Liver (tissue), 9 donors: ENCODE results near the gene ATF6B. TPM values are rescaled to one million over a fixed set of nuclear protein-coding genes. Genes with fewer than 3 reads are reported as not detected.

ENCODE experiments used
- DNase-seq: peaks from one replicate; pipeline ENCODE4 v3.0.0-alpha.2; 2017; ENCODE audit warnings: low spot score
- H3K27ac ChIP-seq, 2 donors: one replicate each; pipeline ENCODE4 v1.7.0; 2013; ENCODE audit warnings: inconsistent platforms in 2 of 2, low read length in 2 of 2, control low read depth in 1 of 2, low read depth in 1 of 2, mild to moderate bottlenecking in 1 of 2
- H3K27me3 ChIP-seq, 4 donors: one replicate each; pipeline versions ENCODE4 v1.6.1 to v1.7.0; 2013; ENCODE audit warnings: low read length in 3 of 4, inconsistent platforms in 1 of 4, mild to moderate bottlenecking in 1 of 4, moderate library complexity in 1 of 4; ENCODE audit not compliant: control insufficient read depth in 4 of 4, insufficient read depth in 4 of 4
- H3K36me3 ChIP-seq, 4 donors: one replicate each; pipeline versions ENCODE4 v1.6.1 to v1.7.0; 2013; ENCODE audit warnings: low read length in 3 of 4, mild to moderate bottlenecking in 3 of 4, low read depth in 1 of 4, moderate library complexity in 1 of 4; ENCODE audit not compliant: control insufficient read depth in 4 of 4, insufficient read depth in 3 of 4
- H3K4me1 ChIP-seq, 4 donors: one replicate each; pipeline versions ENCODE4 v1.6.1 to v1.7.0; 2013; ENCODE audit warnings: low read length in 3 of 4, mild to moderate bottlenecking in 3 of 4, moderate library complexity in 1 of 4; ENCODE audit not compliant: control insufficient read depth in 4 of 4, insufficient read depth in 4 of 4
- H3K4me3 ChIP-seq, 3 donors: one replicate each; pipeline versions ENCODE4 v1.6.1 to v1.7.0; 2013; ENCODE audit warnings: low read length in 3 of 3, control low read depth in 1 of 3, low read depth in 1 of 3, mild to moderate bottlenecking in 1 of 3
- H3K9ac ChIP-seq, 2 donors: one replicate each; pipeline ENCODE4 v1.7.0; 2013; ENCODE audit warnings: low read length in 2 of 2, mild to moderate bottlenecking in 2 of 2, moderate library complexity in 2 of 2, control low read depth in 1 of 2, low read depth in 1 of 2
- H3K9me3 ChIP-seq, 4 donors: one replicate each; pipeline versions ENCODE4 v1.6.1 to v1.7.0; 2013; ENCODE audit warnings: low read length in 3 of 4; ENCODE audit not compliant: control insufficient read depth in 4 of 4
- ATF3 ChIP-seq: IDR thresholded peaks from 2 replicates; pipeline ENCODE4 v1.6.1; 2016; ENCODE audit warnings: antibody characterized with exemption
- CTCF ChIP-seq: fragments of 150-350 bp; IDR thresholded peaks from 2 replicates; pipeline ENCODE4 v1.5.1; 2017; ENCODE audit warnings: improper control_type of control experiment, low read depth, low read length; ENCODE audit not compliant: missing input control
- EGR1 ChIP-seq, 2 donors: IDR thresholded peaks; 2 replicates each; pipeline ENCODE4 v1.6.1; 2016 to 2018; ENCODE audit warnings: antibody characterized with exemption in 2 of 2, low read depth in 2 of 2
- FOXA1 ChIP-seq: IDR thresholded peaks from 2 replicates; pipeline ENCODE4 v1.6.1; 2016; ENCODE audit warnings: antibody characterized with exemption
- FOXA2 ChIP-seq: IDR thresholded peaks from 2 replicates; pipeline ENCODE4 v1.6.1; 2016; ENCODE audit warnings: antibody characterized with exemption
- GABPA ChIP-seq, 2 donors: IDR thresholded peaks in 1 of 2; conservative IDR thresholded peaks in 1 of 2; 2 replicates each; pipeline ENCODE4 v1.6.1; 2016; ENCODE audit warnings: antibody characterized with exemption in 2 of 2, mild to moderate bottlenecking in 1 of 2, moderate library complexity in 1 of 2
- HNF4A ChIP-seq, 2 donors: conservative IDR thresholded peaks; 2 replicates each; pipeline ENCODE4 v1.6.1; 2016; ENCODE audit warnings: antibody characterized with exemption in 2 of 2, mild to moderate bottlenecking in 2 of 2
- HNF4G ChIP-seq: IDR thresholded peaks from 2 replicates; pipeline ENCODE4 v1.6.1; 2016; ENCODE audit warnings: antibody characterized with exemption
- JUND ChIP-seq, 2 donors: IDR thresholded peaks; 2 replicates each; pipeline ENCODE4 v1.6.1; 2016; ENCODE audit warnings: antibody characterized with exemption in 2 of 2
- MAX ChIP-seq: IDR thresholded peaks from 2 replicates; pipeline ENCODE4 v1.6.1; 2016; ENCODE audit warnings: antibody characterized with exemption
- NR2F2 ChIP-seq: IDR thresholded peaks from 2 replicates; pipeline ENCODE4 v1.6.1; 2016; ENCODE audit warnings: antibody characterized with exemption
- RAD21 ChIP-seq, 2 donors: IDR thresholded peaks; 2 replicates each; pipeline ENCODE4 v1.6.1; 2016; ENCODE audit warnings: antibody characterized with exemption in 2 of 2, mild to moderate bottlenecking in 2 of 2
- REST ChIP-seq: IDR thresholded peaks from 2 replicates; pipeline ENCODE4 v1.6.1; 2016; ENCODE audit warnings: antibody characterized with exemption, mild to moderate bottlenecking
- RXRA ChIP-seq, 2 donors: IDR thresholded peaks; 2 replicates each; pipeline ENCODE4 v1.6.1; 2017 to 2018; ENCODE audit warnings: antibody characterized with exemption in 2 of 2, mild to moderate bottlenecking in 1 of 2
- SP1 ChIP-seq: IDR thresholded peaks from 2 replicates; pipeline ENCODE4 v1.6.1; 2018; ENCODE audit warnings: antibody characterized with exemption, mild to moderate bottlenecking
- TAF1 ChIP-seq: conservative IDR thresholded peaks from 2 replicates; pipeline ENCODE4 v1.6.1; 2016; ENCODE audit warnings: antibody characterized with exemption, mild to moderate bottlenecking
- YY1 ChIP-seq: IDR thresholded peaks from 2 replicates; pipeline ENCODE4 v1.6.1; 2016; ENCODE audit warnings: antibody characterized with exemption, mild to moderate bottlenecking
- ZBTB33 ChIP-seq: IDR thresholded peaks from 2 replicates; pipeline ENCODE4 v1.6.1; 2016; ENCODE audit warnings: antibody characterized with exemption
- WGBS: extraction: QIAGEN DNeasy Blood & Tissue Kit; methylation state at CpG from one replicate; pipeline ENCODE4 v1.1.7; 2013; 5-methylcytosine and 5-hydroxymethylcytosine counted together
- polyA plus RNA-seq, 2 donors: library from polyadenylated mRNA; stranded (reverse) in 1 of 2; unstranded in 1 of 2; fragments of 200-250 nt in 1 of 2; fragments of >200 nt in 1 of 2; fragmentation: Nextera tagmentation in 1 of 2; extraction: Ambion mirVana in 1 of 2; gene quantifications; one replicate each; pipeline versions ENCODE4 v1.2.1 to v1.2.3, GENCODE V29; 2013 to 2015
- total RNA-seq, 2 donors: library from RNA; depleted of rRNA; stranded (reverse); fragments of >200 nt; gene quantifications; one replicate each; pipeline ENCODE4 v1.2.3, GENCODE V29; 2014
- donor health status: healthy.
- donor health status: healthy.
- donor health status: healthy.
- donor health status: healthy.
- donor health status: healthy.

The ATF6B gene
- total and polyA plus RNA-seq, 4 donors = 13.6 to 24.8 (median 15.5) TPM

GRCh38 chr6:32083812-32084768, 44.0 kb downstream of the ATF6B start:
- no peak for TF ChIP-seq NR2F2
- TF ChIP-seq HNF4G = no peak
- TF ChIP-seq RXRA (IDR thresholded peaks at IDR 0.05) = no peak
- TF ChIP-seq TAF1 = no peak
- TF ChIP-seq YY1 = no peak
- TF ChIP-seq FOXA2 = no peak
- TF ChIP-seq ATF3 = no peak
- TF ChIP-seq HNF4A (conservative IDR thresholded peaks at IDR 0.05) = no peak
- TF ChIP-seq FOXA1 = no peak
- TF ChIP-seq REST = no peak
- no peak for TF ChIP-seq MAX
- no peak for TF ChIP-seq GABPA (IDR thresholded peaks at IDR 0.05 in 1 of 2, conservative IDR thresholded peaks at IDR 0.05 in 1 of 2)
- TF ChIP-seq EGR1 (IDR thresholded peaks at IDR 0.05; ENCODE audit: low read depth in 2 of 2) = no peak
- TF ChIP-seq ZBTB33 = no peak
- TF ChIP-seq RAD21 (IDR thresholded peaks at IDR 0.05) = no peak
- TF ChIP-seq SP1 = no peak
- TF ChIP-seq JUND (IDR thresholded peaks at IDR 0.05) = no peak
- no peak for DNase-seq
- H3K9me3 ChIP-seq = no peaks in the 10 kb centered on the region
- H3K27ac ChIP-seq = no peak overlapping the region
- WGBS = 94% methylated on average over 22 of the region's 22 CpGs
- peaks cover 0 to 3% (median 0%) of the 10 kb centered on the region in 4 donors for H3K27me3 ChIP-seq
- H3K4me3 ChIP-seq = no peak overlapping the region
- H3K36me3 ChIP-seq = no peaks in the 10 kb centered on the region
- H3K4me1 ChIP-seq = peaks cover 0 to 5% (median 2%) of the 10 kb centered on the region in 4 donors
- no peak overlapping the region for H3K9ac ChIP-seq

GRCh38 chr6:32082935-32083334, 45.1 kb downstream of the ATF6B start:
- H3K27ac ChIP-seq = no peak overlapping the region
- no peaks in the 10 kb centered on the region for H3K36me3 ChIP-seq
- no peak overlapping the region for H3K9ac ChIP-seq
- 86% methylated on average over 9 of the region's 9 CpGs for WGBS
- H3K27me3 ChIP-seq = peaks cover 0 to 3% (median 0%) of the 10 kb centered on the region in 4 donors
- DNase-seq = no peak
- no peaks in the 10 kb centered on the region for H3K9me3 ChIP-seq
- peaks cover 0 to 5% (median 2%) of the 10 kb centered on the region in 4 donors for H3K4me1 ChIP-seq
- no peak overlapping the region for H3K4me3 ChIP-seq
- TF ChIP-seq TAF1 (no peak), FOXA2 (no peak), NR2F2 (no peak), MAX (no peak), SP1 (no peak), EGR1 (IDR thresholded peaks at IDR 0.05; ENCODE audit: low read depth in 2 of 2) (no peak), CTCF (no peak), ATF3 (no peak), RXRA (IDR thresholded peaks at IDR 0.05) (no peak), YY1 (no peak), HNF4G (no peak), GABPA (IDR thresholded peaks at IDR 0.05 in 1 of 2, conservative IDR thresholded peaks at IDR 0.05 in 1 of 2) (no peak), RAD21 (IDR thresholded peaks at IDR 0.05) (no peak)
